AG09319 (cell line): ENCODE data around the gene UBN2.
"Not testable (repeated sequence)": the region's sequence is repeated elsewhere in the genome, so short reads cannot be mapped to it uniquely, and the experiment has no call there.

Experiments
- DNase-seq: peaks from one replicate; pipeline ENCODE4 v3.0.0-alpha.2; 2010; ENCODE audit warnings: low read depth; ENCODE audit errors: extremely low read depth
- TF ChIP-seq, protein P1 (sequence below): IDR thresholded peaks from 2 replicates; pipeline ENCODE4 v1.5.1; 2011; ENCODE audit warnings: low read depth, mild to moderate bottlenecking, inconsistent platforms, low read length, moderate library complexity

UBN2 gene

DNA sequence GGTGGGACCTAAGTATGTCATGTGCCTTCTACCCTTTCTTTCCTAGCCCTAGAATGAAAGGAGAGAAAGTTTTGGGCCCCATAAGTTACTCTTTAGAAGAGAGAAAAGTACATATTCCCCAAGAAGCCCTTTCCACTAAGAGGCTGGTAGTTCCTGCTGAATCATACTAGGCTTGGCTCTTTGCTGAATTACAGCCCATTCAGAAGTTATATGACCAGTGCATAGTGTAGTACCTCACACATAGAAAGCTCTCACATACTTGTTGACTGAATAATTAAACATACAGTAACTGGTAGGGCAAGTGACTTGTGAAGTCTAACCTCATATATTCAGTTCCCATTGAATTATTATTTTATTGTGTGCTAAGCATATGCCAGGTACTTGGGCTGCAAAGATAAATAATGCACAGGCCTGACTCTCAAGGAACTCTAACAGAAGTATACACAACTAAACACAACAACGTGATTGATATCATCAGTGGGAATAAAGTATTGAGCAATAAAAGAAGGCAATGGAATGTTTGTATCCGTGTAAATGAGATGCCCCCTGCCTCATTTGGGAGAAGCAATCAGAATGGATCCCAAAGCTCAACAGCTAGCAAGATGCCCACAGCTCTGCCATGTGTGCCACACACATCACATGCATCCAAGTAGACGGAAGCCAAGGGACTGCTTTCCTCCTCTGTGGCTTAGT is 38.9 kb upstream of the UBN2 start:
- TF ChIP-seq, protein P1, sequence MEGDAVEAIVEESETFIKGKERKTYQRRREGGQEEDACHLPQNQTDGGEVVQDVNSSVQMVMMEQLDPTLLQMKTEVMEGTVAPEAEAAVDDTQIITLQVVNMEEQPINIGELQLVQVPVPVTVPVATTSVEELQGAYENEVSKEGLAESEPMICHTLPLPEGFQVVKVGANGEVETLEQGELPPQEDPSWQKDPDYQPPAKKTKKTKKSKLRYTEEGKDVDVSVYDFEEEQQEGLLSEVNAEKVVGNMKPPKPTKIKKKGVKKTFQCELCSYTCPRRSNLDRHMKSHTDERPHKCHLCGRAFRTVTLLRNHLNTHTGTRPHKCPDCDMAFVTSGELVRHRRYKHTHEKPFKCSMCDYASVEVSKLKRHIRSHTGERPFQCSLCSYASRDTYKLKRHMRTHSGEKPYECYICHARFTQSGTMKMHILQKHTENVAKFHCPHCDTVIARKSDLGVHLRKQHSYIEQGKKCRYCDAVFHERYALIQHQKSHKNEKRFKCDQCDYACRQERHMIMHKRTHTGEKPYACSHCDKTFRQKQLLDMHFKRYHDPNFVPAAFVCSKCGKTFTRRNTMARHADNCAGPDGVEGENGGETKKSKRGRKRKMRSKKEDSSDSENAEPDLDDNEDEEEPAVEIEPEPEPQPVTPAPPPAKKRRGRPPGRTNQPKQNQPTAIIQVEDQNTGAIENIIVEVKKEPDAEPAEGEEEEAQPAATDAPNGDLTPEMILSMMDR, result no peak
- no peak for DNase-seq

DNA sequence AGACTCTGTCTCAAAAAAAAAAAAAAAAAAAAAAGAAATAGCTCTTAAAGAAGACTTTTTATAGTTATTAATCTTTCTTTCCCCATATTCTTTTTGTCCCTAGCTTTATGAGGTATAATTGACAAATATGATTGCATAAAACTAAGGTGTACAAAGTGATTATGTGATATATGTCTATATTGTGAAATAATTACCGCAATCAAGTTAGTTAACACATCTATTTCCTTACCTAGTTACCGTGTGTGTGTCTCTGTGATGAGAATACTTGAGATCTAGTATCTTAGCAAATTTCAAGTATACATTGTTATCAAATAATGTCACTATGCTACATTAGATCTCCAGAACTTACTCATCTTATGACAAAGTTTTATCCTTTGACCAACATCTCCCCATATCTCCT is 30.7 kb upstream of the UBN2 start:
- DNase-seq, result no peak
- TF ChIP-seq, protein P1, result no peak

DNA sequence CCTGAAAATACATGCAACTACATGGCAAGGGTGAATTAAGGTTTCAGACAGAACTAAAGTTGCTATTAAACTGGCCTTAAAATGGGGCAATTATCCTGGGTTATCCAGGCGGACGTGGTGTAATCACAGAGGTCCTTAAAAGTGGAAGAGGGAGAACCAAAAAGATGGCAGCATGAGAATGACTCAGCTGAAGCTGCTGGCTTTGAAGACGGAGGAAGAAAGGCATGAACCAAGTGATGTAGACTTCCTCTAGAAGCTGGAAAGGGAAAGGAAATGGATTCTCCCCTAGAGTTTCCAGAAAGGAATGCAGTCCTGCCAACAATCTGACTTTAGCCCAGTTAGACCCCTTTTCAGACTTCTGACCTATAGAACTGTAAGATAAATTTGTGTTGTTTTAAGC is 27.0 kb upstream of the UBN2 start:
- TF ChIP-seq, protein P1, result no peak
- no peak for DNase-seq

DNA sequence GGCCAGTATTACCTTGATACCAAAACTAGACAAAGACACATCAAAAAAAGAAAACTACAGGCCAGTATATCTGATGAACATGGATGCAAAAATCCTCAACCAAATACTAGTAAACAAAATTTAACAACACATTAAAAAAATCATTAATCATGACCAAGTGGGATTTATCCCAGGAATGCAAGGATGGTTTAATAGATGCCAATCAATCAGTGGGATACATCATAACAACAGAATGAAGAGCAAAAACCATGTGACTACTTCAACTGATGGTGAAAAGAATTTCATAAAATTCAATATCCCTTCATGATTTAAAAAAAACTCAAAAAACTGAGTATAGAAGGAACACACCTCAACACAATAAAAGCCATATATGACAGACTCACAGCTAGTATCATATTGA is 25.2 kb upstream of the UBN2 start:
- no peak for DNase-seq
- TF ChIP-seq, protein P1, result no peak

DNA sequence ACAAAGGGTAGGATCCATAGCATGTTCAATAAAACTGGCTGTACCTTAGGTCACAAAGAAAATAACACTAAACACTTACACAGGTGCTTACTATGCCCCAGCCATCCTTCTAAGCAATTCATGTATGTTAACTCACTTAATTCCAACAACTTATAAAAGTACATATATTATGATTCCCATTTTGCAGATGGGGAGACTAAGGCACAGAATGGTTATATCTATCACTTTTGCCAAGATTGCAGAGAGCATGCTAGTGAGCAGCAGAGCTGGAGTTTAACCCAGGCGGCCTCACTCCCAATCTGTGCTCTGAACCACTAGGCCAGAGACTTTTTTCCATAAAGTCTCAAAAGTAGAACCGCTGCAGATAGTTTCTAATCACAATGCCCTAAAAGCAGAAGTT is 18.9 kb upstream of the UBN2 start:
- TF ChIP-seq, protein P1, result no peak
- DNase-seq, result no peak

DNA sequence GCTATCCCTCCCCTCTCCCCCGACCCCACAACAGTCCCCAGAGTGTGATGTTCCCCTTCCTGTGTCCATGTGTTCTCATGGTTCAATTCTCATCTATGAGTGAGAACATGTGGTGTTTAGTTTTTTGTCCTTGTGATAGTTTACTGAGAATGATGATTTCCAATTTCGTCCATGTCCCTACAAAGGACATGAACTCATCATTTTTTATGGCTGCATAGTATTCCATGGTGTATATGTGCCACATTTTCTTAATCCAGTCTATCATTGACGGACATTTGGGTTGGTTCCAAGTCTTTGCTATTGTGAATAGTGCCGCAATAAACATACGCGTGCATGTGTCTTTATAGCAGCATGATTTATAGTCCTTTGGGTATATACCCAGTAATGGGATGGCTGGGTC is 17.5 kb upstream of the UBN2 start:
- DNase-seq, result not testable (repeated sequence)

DNA sequence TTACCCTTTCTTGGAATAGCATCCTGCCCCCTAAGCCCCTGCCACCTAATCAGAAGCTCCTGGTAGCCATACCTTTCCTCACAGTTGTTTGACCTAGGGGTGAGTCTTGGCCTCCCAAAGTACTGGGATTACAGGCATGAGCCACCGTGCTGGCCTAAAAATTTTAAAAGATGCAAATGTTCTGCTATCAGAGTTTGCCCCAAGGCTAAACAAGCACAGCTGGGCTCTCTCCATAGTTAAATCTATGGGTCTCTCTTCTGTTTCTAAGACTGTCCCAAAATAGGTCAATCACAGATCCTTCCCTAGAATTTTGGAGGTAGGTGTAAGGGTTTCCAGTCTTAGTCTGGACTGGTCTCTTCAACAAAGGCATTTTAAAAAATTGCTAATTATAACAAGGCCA is 12.9 kb upstream of the UBN2 start:
- no peak for DNase-seq
- TF ChIP-seq, protein P1, result no peak

DNA sequence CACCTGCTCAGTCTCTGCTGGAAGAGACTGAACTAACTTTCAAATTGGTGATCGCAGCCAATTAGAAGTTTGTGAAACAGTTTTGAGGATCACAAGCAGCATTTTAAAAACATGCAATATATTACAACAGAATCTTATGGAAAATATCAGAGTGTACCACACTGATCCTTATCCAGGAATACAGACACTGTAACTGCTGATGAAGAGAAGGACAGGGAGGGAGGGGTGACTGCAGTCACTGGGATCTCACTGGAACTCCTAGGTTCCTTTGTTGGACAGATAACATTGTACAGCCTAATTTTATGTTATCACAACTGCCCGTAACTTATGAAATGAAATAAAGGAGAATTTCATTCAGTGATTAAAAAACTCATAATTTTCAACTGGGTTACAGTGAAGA is 6.8 kb upstream of the UBN2 start:
- no peak for DNase-seq
- TF ChIP-seq, protein P1, result no peak

DNA sequence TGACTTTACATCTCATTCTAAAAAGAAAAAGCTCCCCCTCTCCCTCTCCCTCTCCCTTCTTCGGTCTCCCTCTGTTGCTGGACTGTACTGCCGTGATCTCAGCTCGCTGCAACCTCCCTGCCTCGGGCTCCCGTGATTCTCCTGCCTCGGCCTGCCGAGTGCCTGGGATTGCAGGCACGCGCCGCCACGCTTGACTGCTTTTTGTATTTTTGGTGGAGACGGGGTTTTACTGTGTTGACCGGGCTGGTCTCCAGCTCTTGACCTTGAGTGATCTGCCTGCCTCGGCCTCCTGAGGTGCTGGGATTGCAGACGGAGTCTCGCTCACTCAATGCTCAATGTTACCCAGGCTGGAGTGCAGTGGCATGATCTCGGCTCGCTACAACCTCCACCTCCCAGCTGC is 6.2 kb upstream of the UBN2 start:
- DNase-seq, result not testable (repeated sequence)

DNA sequence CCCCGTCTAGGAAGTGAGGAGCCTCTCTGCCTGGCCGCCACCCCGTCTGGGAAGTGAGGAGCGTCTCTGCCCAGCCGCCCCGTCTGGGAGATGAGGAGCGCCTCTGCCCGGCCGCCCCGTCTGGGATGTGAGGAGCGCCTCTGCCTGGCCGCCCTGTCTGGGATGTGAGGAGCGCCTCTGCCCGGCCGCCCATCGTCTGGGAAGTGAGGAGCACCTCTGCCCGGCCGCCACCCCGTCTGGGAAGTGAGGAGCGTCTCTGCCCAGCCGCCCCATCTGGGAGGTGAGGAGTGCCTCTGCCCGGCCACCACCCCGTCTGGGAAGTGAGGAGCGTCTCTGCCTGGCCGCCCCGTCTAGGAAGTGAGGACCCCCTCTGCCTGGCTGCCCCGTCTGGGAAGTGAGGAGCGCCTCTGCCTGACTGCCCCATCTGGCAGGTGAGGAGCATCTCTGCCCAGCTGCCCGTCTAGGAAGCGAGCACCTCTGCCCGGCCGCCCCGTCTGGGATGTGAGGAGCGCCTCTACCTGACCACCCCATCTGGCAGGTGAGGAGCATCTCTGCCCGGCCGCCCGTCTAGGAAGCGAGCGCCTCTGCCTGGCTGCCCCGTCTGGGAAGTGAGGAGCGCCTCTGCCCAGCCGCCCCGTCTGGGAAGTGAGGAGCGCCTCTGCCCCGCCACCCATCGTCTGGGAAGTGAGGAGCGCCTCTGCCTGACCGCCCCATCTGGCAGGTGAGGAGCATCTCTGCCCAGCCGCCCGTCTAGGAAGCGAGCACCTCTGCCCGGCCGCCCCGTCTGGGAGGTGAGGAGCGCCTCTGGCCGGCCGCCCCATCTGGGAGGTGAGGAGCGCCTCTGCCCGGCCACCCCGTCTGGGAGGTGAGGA is 5.5 kb upstream of the UBN2 start:
- DNase-seq, result not testable (repeated sequence)

DNA sequence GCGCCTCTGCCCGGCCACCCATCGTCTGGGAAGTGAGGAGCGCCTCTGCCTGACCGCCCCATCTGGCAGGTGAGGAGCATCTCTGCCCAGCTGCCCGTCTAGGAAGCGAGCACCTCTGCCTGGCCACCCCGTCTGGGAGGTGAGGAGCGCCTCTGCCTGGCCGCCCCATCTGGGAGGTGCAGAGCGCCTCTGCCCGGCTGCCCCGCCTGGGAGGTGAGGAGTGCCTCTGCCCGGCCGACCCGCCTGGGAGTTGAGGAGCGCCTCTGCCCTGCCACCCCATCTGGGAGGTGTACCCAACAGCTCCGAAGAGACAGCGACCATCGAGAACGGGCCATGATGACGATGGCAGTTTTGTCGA is 4.9 kb upstream of the UBN2 start:
- not testable (repeated sequence) for DNase-seq

DNA sequence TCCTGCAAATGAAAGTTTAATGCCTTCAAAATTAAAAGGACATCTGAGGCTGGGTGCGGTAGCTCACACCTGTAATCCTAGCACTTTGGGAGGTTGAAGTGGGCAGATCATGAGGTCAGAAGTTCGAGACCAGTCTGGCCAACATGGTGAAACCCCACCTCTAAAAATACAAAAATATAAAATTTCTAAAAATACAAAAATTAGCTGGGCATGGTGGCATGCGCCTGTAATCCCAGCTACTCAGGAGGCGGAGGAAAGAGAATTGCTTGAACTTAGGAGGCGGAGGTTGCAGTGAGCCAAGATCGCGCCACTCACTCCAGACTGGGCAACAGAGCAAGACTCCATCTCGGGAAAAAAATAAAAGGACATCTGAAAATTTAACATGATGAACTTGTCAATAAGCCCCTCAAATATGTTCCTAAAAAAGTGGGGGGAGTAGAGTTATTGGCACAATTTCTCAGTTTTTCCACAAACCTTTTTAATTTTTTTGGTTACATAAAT is 4.0 kb upstream of the UBN2 start:
- DNase-seq, result not testable (repeated sequence)
